ENCODE results near the gene SLIT2.

Gene SLIT2

DNA sequence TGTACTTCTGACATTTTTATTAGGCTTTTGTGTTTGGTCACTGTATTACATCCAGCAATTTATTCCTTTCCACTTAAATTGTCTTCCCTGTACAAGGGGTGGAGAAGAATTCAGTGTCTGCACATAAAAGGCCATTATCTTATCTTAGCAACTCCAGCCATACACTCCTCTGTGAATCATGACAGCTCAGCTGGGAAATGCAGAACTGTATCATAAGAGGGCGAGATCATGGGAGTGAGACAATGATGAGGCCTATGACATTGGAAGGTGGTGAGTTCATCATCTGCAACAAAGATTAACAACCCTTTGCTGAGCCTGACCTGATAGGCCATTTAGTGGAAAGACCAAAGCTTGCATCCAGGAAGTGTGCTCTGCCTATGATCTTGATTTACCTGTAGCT, 33.3 kb downstream of the SLIT2 start:
- Histone ChIP-seq H3K4me2 (no peak overlapping the region), H3K36me3 (ENCODE audit: insufficient read depth) (no peaks in the 10 kb centered on the region), H3K27ac (no peak overlapping the region), H3K27me3 (ENCODE audit: insufficient read depth, low read depth) (no peaks in the 10 kb centered on the region), H3K4me3 (IDR thresholded peaks at IDR 0.05; ENCODE audit: insufficient read depth, low read depth, low read length) (no peak overlapping the region), H3K9ac (no peak overlapping the region), H3K79me2 (ENCODE audit: insufficient read depth, low read depth) (no peaks in the 10 kb centered on the region), H2AFZ (ENCODE audit: low read depth) (no peak overlapping the region), H4K20me1 (ENCODE audit: insufficient read depth) (no peaks in the 10 kb centered on the region), H3K4me1 (ENCODE audit: low read depth, poor library complexity, severe bottlenecking) (no peaks in the 10 kb centered on the region)
- TF ChIP-seq, protein P1, sequence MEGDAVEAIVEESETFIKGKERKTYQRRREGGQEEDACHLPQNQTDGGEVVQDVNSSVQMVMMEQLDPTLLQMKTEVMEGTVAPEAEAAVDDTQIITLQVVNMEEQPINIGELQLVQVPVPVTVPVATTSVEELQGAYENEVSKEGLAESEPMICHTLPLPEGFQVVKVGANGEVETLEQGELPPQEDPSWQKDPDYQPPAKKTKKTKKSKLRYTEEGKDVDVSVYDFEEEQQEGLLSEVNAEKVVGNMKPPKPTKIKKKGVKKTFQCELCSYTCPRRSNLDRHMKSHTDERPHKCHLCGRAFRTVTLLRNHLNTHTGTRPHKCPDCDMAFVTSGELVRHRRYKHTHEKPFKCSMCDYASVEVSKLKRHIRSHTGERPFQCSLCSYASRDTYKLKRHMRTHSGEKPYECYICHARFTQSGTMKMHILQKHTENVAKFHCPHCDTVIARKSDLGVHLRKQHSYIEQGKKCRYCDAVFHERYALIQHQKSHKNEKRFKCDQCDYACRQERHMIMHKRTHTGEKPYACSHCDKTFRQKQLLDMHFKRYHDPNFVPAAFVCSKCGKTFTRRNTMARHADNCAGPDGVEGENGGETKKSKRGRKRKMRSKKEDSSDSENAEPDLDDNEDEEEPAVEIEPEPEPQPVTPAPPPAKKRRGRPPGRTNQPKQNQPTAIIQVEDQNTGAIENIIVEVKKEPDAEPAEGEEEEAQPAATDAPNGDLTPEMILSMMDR (conservative IDR thresholded peaks at IDR 0.05; ENCODE audit: low read depth, low read length) = no peak

DNA sequence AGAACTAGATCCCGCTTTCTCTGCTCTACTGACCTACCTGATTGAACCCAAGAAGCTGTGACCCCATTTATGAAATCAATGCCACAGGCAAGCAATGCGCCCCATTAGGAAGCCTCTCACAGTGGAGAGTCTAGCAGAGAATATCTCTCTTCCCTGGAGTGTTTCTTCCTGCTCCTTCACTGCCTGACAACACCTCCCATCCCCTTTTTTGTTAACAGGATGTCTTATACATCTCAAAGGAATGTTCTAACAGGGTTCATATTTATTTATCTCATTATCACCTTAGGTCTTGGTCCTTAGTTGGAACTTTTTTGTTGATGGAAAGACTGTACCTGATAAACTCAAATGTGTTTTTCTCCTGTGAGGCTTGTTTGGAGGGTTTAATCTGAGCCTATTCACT, 35.5 kb downstream of the SLIT2 start:
- Histone ChIP-seq H2AFZ (ENCODE audit: low read depth) (no peak overlapping the region), H4K20me1 (ENCODE audit: insufficient read depth) (no peaks in the 10 kb centered on the region), H3K27ac (no peak overlapping the region), H3K79me2 (ENCODE audit: insufficient read depth, low read depth) (no peaks in the 10 kb centered on the region), H3K27me3 (ENCODE audit: insufficient read depth, low read depth) (no peaks in the 10 kb centered on the region), H3K4me1 (ENCODE audit: low read depth, poor library complexity, severe bottlenecking) (no peaks in the 10 kb centered on the region), H3K4me3 (IDR thresholded peaks at IDR 0.05; ENCODE audit: insufficient read depth, low read depth, low read length) (no peak overlapping the region), H3K9ac (no peak overlapping the region), H3K36me3 (ENCODE audit: insufficient read depth) (no peaks in the 10 kb centered on the region), H3K4me2 (no peak overlapping the region)
- TF ChIP-seq, protein P1 (conservative IDR thresholded peaks at IDR 0.05; ENCODE audit: low read depth, low read length) = no peak

DNA sequence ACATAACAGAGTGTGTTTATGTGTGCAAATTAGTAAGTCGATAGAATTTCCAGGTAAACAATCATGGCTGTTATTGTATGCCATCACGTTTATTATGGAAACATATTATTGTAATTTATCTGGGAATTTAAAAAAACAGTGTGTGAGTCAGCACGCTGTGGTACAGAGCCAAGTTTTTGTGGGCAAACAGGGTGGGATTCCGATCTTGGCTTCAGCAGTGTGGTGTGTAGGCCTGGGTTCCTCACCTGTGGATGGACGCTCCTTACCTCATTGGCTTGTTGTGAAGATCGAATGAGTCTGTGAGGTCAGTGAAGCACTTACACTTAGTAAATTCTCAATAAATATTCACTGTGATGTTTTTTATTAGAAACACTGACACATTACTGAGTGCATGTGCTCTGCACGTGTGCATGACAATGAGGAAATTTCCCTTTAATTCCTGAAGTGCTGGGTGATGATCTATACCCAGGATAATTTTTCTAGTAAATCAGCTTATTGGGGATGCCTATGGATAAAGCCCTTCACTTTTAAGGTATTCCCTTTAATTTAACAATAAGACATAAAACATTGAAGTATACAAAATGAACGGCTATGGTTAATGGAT, 36.4 kb downstream of the SLIT2 start:
- Histone ChIP-seq H3K27ac (no peak overlapping the region), H3K4me1 (ENCODE audit: low read depth, poor library complexity, severe bottlenecking) (no peaks in the 10 kb centered on the region), H3K9ac (no peak overlapping the region), H3K4me3 (IDR thresholded peaks at IDR 0.05; ENCODE audit: insufficient read depth, low read depth, low read length) (no peak overlapping the region), H3K79me2 (ENCODE audit: insufficient read depth, low read depth) (no peaks in the 10 kb centered on the region), H3K36me3 (ENCODE audit: insufficient read depth) (no peaks in the 10 kb centered on the region), H3K4me2 (no peak overlapping the region), H3K27me3 (ENCODE audit: insufficient read depth, low read depth) (no peaks in the 10 kb centered on the region), H4K20me1 (ENCODE audit: insufficient read depth) (no peaks in the 10 kb centered on the region), H2AFZ (ENCODE audit: low read depth) (no peak overlapping the region)
- TF ChIP-seq, protein P1 (conservative IDR thresholded peaks at IDR 0.05; ENCODE audit: low read depth, low read length) = no peak

DNA sequence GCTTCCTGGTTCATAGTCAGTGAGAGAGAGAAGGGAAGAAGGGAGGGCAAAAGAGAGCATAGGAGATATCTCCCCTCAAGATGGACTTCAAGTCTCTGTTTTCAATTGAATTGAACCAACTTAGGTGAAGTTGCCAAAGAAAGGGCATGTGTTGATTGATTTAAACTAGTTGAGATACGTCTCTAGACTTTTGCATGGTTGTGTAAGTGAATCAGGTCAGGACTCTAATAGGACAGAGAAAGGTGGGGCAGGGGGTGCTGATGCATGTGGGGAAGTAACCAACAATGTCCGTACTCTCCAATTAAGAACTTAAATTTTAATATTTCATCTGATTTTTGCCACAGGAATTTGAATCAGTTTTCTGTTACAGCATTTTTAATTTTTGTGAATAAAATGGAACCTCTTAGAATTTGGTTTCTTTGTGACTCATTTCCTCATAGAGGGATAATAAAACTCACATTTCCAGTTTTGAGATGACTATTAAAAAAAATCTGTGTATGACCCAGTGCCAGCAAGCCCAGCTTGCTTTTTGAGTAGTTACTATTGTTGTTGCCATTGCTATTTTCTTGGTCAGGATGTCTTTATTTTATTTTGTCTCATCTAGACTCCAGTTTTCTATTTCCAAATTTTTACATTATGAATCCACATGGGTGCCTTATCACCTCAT, 37.3 kb downstream of the SLIT2 start:
- Histone ChIP-seq H4K20me1 (ENCODE audit: insufficient read depth) (no peaks in the 10 kb centered on the region), H3K79me2 (ENCODE audit: insufficient read depth, low read depth) (no peaks in the 10 kb centered on the region), H3K4me1 (ENCODE audit: low read depth, poor library complexity, severe bottlenecking) (no peaks in the 10 kb centered on the region), H3K36me3 (ENCODE audit: insufficient read depth) (no peaks in the 10 kb centered on the region), H3K4me2 (no peak overlapping the region), H2AFZ (ENCODE audit: low read depth) (no peak overlapping the region), H3K4me3 (IDR thresholded peaks at IDR 0.05; ENCODE audit: insufficient read depth, low read depth, low read length) (no peak overlapping the region), H3K27me3 (ENCODE audit: insufficient read depth, low read depth) (no peaks in the 10 kb centered on the region), H3K27ac (no peak overlapping the region), H3K9ac (no peak overlapping the region)
- TF ChIP-seq, protein P1 (conservative IDR thresholded peaks at IDR 0.05; ENCODE audit: low read depth, low read length) = no peak

Measured in KMS-11 (cell line).